ENCODE measurements around the gene ADARB2.

The ADARB2 gene

DNA sequence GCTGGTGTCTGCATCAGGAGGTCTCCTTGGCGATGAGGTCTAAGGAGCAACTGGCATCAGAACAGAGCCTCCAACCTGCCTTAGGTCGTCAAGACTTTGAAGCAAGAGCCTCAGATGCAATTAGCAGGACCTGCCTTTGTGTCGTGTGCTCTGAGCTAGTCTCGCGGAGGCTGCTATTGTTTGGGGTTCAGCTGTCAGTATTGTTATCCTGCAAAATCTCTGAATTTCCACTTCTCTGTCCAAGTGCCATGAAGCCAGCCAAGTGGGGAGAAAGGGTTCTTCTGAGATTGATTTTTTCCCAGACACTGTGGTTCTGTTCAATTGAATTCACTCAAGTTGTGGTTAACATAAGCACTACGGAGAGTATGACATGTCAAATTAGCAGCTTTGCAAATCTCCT is 78.7 kb downstream of the ADARB2 start:
- no peak overlapping the region for H3K4me3 Mint-ChIP-seq
- H3K27ac Mint-ChIP-seq = no peak overlapping the region
- H3K4me1 Mint-ChIP-seq = peaks cover 24% of the 10 kb centered on the region
- no peaks in the 10 kb centered on the region for H3K36me3 Mint-ChIP-seq
- ATAC-seq (ENCODE audit: low read depth) = no peak
- no peak for DNase-seq (ENCODE audit: low spot score in 2 of 2)
- H3K27me3 Mint-ChIP-seq = peaks cover 11% of the 10 kb centered on the region
- no peaks in the 10 kb centered on the region for H3K9me3 Mint-ChIP-seq

DNA sequence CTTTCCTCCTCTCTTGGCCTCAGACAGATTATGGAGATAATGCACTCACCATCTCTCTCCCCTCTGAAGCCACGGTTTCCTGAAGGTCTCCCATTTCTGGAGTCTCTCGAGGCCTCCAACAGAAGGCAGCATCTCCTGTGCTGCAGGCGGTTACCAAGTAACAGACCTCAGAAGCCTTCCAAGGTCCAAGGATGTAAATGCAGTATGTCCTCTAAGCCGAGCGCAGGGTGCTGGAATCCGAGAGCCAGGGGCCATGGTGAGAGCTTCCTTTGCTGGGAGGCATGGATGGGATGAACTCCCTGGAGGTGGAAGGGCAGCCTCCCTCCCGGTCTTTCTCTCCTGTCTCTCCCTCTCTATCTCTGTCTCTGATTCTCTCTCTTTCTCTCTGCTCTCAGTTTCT is 79.8 kb downstream of the ADARB2 start:
- H3K4me1 Mint-ChIP-seq = peaks cover 24% of the 10 kb centered on the region

DNA sequence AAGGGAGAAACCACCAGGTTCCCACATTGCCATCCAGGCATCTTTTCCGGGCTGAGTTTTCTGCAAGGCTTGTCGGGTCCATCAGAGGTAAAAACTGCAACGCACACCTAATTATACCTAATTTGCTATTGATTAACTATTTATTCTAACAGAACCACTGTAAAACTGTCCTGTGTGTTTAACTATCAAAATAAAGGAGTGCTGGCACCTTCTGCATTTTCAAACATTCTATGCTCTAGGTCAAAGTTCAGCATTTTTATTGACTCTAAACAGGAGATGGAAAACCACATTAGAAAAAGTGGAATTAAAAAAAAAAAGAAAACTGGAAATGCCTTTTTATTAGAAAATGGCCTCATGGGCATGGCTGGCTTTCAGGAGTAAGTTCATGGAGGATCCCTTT is 82.0 kb downstream of the ADARB2 start:
- H3K36me3 Mint-ChIP-seq = no peaks in the 10 kb centered on the region
- H3K4me3 Mint-ChIP-seq = no peak overlapping the region
- H3K9me3 Mint-ChIP-seq = no peaks in the 10 kb centered on the region
- H3K27ac Mint-ChIP-seq = no peak overlapping the region
- peaks cover 11% of the 10 kb centered on the region for H3K27me3 Mint-ChIP-seq
- DNase-seq (ENCODE audit: low spot score in 2 of 2) (no peak), ATAC-seq (ENCODE audit: low read depth) (no peak)
- H3K4me1 Mint-ChIP-seq = peaks cover 8% of the 10 kb centered on the region

More for the DNA sequence above, 79.8 kb downstream of the ADARB2 start:
- H3K9me3 Mint-ChIP-seq = no peaks in the 10 kb centered on the region
- DNase-seq (ENCODE audit: low spot score in 2 of 2) (no peak), ATAC-seq (ENCODE audit: low read depth) (no peak)
- no peak overlapping the region for H3K4me3 Mint-ChIP-seq
- H3K27me3 Mint-ChIP-seq = peaks cover 11% of the 10 kb centered on the region
- no peaks in the 10 kb centered on the region for H3K36me3 Mint-ChIP-seq
- H3K27ac Mint-ChIP-seq = no peak overlapping the region

DNA sequence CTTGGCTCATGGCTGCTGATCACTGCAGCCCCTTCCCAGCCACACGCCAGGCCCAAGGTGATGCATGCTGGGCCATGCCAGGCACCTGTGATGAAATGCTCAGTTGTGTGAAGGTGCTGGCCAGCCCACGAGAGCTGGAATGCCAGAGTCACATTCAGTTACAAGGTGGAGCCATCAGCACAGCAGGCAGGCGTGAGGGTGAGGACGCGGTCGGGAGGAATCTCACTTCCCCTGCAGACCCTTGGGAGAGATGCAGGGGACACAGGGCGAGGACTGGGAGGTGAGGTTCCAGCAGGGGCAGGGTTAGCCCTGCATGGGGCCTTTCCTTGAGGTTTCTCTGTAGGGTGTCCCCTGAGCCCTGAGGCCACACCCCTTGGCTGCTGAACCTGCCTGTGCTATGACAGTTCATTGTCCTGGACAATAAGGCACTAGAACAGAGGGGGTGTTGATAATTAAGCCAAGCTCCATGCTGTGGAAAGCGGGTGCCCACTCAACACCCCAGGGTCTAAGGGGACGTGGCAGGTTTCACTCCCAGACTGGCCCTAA is 82.4 kb downstream of the ADARB2 start:
- no peak overlapping the region for H3K27ac Mint-ChIP-seq
- peaks cover 14% of the 10 kb centered on the region for H3K27me3 Mint-ChIP-seq
- peaks cover 8% of the 10 kb centered on the region for H3K4me1 Mint-ChIP-seq
- no peak for ATAC-seq (ENCODE audit: low read depth)
- no peaks in the 10 kb centered on the region for H3K9me3 Mint-ChIP-seq
- H3K4me3 Mint-ChIP-seq = no peak overlapping the region
- H3K36me3 Mint-ChIP-seq = no peaks in the 10 kb centered on the region
- no peak for DNase-seq (ENCODE audit: low spot score in 2 of 2)

DNA sequence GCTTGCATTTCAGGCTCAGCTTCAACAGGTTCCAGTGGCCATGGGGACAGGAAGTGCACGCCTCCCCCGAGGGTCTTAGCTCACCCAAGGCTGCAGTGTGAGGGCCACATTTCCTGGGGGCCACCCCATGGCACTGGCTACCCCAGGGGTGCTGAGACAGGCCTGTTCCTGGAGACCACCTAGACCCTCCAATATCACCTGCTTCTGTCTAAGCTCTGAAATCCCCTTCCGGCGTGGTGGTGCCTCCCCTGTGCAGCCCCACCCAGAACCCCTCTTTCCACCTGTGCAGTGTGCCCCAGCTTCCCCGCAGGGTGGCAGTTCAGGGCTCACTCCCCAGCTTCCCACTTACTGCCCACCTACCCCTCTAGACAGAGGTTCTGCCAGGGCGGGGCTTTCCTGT is 83.1 kb downstream of the ADARB2 start:
- ATAC-seq (ENCODE audit: low read depth) (no peak), DNase-seq (ENCODE audit: low spot score in 2 of 2) (no peak)
- Mint-ChIP-seq H3K9me3 (no peaks in the 10 kb centered on the region), H3K27ac (no peak overlapping the region), H3K4me1 (peaks cover 8% of the 10 kb centered on the region), H3K4me3 (no peak overlapping the region), H3K36me3 (no peaks in the 10 kb centered on the region), H3K27me3 (peaks cover 15% of the 10 kb centered on the region)

DNA sequence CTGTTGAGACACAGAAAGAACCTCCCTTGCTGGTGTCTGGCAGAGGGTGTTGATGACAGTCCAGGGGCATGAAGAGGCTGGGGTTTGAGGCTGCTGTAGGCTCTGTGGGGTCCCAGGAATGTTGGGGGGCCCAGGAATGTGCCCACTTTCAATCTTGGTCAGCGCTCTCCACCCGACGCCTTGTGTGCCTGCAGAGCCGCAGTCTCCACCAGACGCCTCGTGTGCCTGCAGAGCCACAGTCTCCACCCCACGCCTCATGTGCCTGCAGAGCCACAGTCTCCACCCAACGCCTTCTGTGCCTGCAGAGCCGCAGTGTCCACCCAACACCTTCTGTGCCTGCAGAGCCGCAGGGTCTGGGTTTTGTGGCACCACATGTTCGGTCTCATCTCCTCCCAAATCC is 84.0 kb downstream of the ADARB2 start:
- ATAC-seq (ENCODE audit: low read depth) (no peak), DNase-seq (ENCODE audit: low spot score in 2 of 2) (no peak)
- H3K36me3 Mint-ChIP-seq = no peaks in the 10 kb centered on the region
- no peak overlapping the region for H3K4me3 Mint-ChIP-seq
- H3K27me3 Mint-ChIP-seq = peaks cover 16% of the 10 kb centered on the region
- H3K4me1 Mint-ChIP-seq = peaks cover 11% of the 10 kb centered on the region
- H3K27ac Mint-ChIP-seq = no peak overlapping the region
- no peaks in the 10 kb centered on the region for H3K9me3 Mint-ChIP-seq

DNA sequence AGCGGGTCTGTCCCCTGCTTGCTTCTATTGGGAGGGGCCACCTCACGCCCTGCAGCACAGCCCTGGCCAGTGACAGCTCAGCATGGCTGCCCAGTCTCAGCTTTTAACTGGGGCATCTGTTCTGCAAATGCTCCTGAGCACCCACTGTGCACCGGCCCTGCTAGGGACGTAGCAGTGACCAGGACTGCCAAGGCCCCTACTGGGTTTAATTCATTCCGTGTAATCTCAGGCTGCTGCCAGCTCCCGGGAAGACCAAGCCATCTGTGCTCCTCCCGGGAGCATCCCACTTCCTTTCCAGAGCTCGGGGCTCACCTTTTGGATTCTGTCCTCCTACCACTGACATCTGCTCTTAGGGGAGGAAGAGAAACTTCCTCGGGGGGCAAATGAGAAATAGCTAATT is 85.2 kb downstream of the ADARB2 start:
- no peak overlapping the region for H3K4me3 Mint-ChIP-seq
- ATAC-seq (ENCODE audit: low read depth) (no peak), DNase-seq (ENCODE audit: low spot score in 2 of 2) (no peak)
- H3K27me3 Mint-ChIP-seq = peaks cover 11% of the 10 kb centered on the region
- no peaks in the 10 kb centered on the region for H3K36me3 Mint-ChIP-seq
- H3K4me1 Mint-ChIP-seq = peaks cover 5% of the 10 kb centered on the region
- no peaks in the 10 kb centered on the region for H3K9me3 Mint-ChIP-seq
- no peak overlapping the region for H3K27ac Mint-ChIP-seq

DNA sequence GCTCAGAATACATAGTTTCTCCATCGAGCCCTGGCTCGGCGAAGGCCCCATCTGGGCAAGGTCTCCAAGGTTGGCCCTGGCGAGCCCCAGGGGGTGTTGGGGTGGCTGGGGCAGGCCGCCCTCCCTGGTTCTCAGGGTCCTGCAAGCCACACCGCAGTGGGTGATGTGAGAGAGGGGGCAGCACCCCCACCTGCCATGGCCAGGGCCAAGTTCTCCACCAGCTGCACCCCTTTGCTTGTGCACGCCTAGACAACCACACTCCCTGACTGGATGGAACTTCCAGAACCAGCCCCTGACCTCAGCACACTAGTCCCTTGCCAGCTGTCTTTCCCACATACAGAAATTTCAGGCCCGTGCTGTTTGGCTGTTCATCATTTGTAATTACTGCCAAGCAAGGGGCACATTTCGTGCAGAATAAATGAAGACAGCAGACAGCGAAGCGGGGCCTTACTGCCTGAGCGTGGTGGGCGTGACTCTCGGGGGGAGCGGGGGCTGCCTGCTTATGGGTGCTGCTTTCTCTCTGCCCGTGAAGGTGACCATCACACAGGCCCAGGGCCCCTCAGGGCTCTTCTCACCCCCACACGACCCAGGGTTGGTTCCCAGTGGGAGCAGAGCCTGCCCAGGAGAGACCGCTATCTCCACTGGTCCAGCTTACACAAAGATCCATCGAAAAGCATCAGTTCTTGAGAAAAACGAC is 85.9 kb downstream of the ADARB2 start:
- Mint-ChIP-seq H3K27ac (no peak overlapping the region), H3K9me3 (no peaks in the 10 kb centered on the region), H3K4me3 (no peak overlapping the region), H3K27me3 (peaks cover 11% of the 10 kb centered on the region), H3K36me3 (no peaks in the 10 kb centered on the region), H3K4me1 (peaks cover 5% of the 10 kb centered on the region)
- DNase-seq (ENCODE audit: low spot score in 2 of 2) (no peak), ATAC-seq (ENCODE audit: low read depth) (no peak)

DNA sequence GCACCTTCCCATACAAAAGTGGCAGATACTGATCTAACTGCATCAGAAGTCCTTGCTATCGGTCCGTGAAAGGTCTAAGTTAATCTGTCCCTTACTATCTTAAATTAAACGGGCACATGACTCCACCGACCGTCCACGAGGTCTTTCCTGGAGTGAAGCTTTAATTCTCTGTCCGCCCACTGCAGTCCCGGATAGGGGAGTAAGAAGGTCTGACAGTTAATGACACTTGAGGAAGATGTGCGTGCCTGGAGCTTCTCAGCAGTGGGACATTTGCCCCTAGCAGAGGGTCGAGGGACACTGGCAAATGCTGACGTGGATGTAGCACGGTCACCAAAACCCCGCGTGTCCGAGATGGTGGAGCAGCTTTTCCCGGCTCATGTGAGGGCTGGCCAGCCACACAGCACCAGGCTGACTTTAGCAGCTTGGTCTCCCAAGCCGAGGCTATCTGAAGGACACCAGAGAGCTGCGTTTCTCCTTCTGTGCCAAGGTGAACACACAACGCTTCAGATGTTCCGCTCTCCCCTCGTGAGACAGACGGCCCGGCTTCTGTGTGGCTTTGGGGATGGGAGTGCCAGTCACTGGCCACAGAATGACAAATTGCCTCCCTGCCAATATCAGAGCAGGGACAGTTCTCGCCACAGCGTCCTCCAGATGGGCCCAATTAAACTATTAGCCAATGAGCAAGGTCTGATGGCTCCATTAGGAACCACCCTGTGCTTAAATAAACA is 86.6 kb downstream of the ADARB2 start:
- Mint-ChIP-seq H3K4me3 (no peak overlapping the region), H3K4me1 (peaks cover 5% of the 10 kb centered on the region), H3K36me3 (no peaks in the 10 kb centered on the region), H3K27ac (no peak overlapping the region), H3K27me3 (peaks cover 13% of the 10 kb centered on the region), H3K9me3 (no peaks in the 10 kb centered on the region)
- DNase-seq (ENCODE audit: low spot score in 2 of 2) (no peak), ATAC-seq (ENCODE audit: low read depth) (no peak)

DNA sequence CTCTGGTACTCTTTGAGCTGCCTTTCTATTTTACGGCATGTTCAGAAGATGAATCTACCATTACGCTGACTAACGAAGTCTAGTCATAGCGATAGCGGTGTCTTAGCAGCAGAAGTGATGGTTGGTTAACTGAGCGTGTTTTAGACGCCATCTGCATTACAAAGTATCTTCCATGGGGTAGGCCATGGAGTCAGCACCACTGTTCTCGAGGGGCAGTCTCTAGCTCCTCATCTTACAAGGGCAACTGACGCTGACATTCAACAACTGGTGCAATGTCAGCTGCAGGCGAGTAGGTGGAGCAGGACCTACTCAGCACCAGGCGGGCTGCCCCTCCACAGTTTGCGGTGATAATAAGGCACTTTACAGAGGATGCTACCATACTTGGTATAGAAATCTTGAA is 88.7 kb downstream of the ADARB2 start:
- Mint-ChIP-seq H3K27ac (no peak overlapping the region), H3K4me1 (peaks cover 5% of the 10 kb centered on the region), H3K27me3 (peaks cover 21% of the 10 kb centered on the region), H3K4me3 (peak overlapping the region; percentile 2), H3K36me3 (no peaks in the 10 kb centered on the region), H3K9me3 (no peaks in the 10 kb centered on the region)
- DNase-seq (ENCODE audit: low spot score in 2 of 2) (no peak), ATAC-seq (ENCODE audit: low read depth) (peak; percentile 17)

DNA sequence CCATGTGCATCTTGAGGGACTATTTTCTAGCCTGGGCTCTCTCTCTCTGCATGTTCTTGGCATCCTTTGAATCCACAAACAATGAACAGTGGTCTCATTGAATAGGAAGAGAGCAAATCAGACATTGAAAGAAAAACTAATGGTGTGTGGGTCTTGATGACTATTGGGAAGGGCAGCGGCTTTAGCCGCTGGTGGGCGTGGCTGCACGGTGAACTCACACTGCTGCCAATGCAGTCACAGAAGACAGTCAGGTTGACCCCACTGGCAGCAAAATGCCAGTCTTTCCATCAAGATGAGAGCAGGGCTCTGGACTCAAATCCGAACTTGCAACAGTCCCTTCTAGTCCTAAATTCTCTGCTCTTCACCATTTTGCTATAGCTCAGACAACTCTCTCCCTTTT is 91.0 kb downstream of the ADARB2 start:
- DNase-seq (ENCODE audit: low spot score in 2 of 2) = no peak
- no peaks in the 10 kb centered on the region for H3K36me3 Mint-ChIP-seq
- no peak overlapping the region for H3K4me3 Mint-ChIP-seq
- peaks cover 11% of the 10 kb centered on the region for H3K4me1 Mint-ChIP-seq
- H3K9me3 Mint-ChIP-seq = no peaks in the 10 kb centered on the region
- H3K27ac Mint-ChIP-seq = no peak overlapping the region
- ATAC-seq (ENCODE audit: low read depth) = no peak
- peaks cover 24% of the 10 kb centered on the region for H3K27me3 Mint-ChIP-seq

DNA sequence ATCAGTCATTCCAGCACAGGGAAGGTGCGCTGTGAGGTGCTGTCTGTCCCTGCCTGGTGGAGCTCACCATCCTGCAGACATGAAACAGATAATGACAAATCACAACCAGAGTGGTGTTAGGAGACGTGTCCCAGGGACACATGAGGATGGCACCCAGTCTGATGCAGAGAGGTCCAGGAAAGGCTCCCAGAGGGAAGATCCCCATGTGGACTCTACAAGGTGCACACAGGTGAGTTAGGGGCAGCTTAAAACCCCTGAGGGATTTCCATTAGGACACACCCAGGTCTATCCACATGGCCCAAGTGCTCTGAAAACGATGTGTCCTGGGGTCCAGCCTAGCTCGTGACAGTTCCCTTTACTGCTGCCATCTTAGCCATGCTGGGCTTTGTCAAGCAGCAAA is 91.4 kb downstream of the ADARB2 start:
- Mint-ChIP-seq H3K27me3 (peaks cover 24% of the 10 kb centered on the region), H3K4me1 (peaks cover 11% of the 10 kb centered on the region), H3K27ac (no peak overlapping the region), H3K36me3 (no peaks in the 10 kb centered on the region), H3K4me3 (no peak overlapping the region), H3K9me3 (no peaks in the 10 kb centered on the region)
- DNase-seq (ENCODE audit: low spot score in 2 of 2) = no peak
- no peak for ATAC-seq (ENCODE audit: low read depth)

DNA sequence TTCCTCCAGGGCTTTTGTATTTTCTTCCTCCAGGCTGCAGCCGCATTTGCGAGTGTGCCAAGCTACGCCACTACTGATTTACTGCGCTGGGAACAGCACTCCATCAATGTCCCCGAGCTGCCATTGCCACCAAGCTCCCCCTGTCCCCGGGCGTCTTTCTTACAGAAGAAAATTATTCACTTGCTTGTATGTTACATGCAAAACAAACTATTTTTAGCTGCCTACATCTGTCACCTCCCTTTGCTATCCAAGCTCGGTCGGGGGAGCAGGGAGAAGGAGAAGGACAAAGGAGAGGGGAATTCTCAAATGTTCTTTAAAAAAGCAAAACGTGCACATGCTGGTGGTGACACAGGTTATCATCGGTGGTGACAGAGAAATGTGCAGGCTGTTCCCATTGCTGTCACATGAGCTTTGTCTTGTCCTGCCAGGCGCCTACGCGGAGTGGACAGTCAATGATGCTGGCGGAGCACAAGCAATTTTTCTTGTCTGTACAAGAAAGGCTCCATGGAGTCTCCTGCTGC is 93.1 kb downstream of the ADARB2 start:
- no peak overlapping the region for H3K4me3 Mint-ChIP-seq
- H3K36me3 Mint-ChIP-seq = no peaks in the 10 kb centered on the region
- DNase-seq (ENCODE audit: low spot score in 2 of 2) = no peak
- H3K27me3 Mint-ChIP-seq = peaks cover 17% of the 10 kb centered on the region
- ATAC-seq (ENCODE audit: low read depth) = no peak
- H3K4me1 Mint-ChIP-seq = peaks cover 11% of the 10 kb centered on the region
- no peaks in the 10 kb centered on the region for H3K9me3 Mint-ChIP-seq
- H3K27ac Mint-ChIP-seq = no peak overlapping the region

DNA sequence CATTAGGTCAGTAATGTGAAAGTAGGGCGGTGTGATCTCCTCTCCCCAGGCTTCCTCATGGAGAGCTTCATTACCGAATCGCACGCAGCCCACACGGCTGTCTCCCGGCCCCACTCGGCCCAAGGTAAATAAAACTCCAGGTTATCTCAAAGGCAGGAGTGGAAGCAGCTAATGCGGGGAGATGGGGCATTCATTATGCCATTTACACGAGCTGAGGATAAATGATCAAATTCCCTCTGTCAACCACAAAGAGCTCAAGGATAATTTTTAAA is 93.5 kb downstream of the ADARB2 start:
- Mint-ChIP-seq H3K36me3 (no peaks in the 10 kb centered on the region), H3K9me3 (no peaks in the 10 kb centered on the region), H3K27me3 (peaks cover 17% of the 10 kb centered on the region), H3K4me1 (peaks cover 11% of the 10 kb centered on the region), H3K27ac (no peak overlapping the region), H3K4me3 (no peak overlapping the region)
- DNase-seq (ENCODE audit: low spot score in 2 of 2) (no peak), ATAC-seq (ENCODE audit: low read depth) (no peak)
